NCI-H69 (cell line): ENCODE data around the gene NCBP3.
"Not testable (repeated sequence)": the region's sequence is repeated elsewhere in the genome, so short reads cannot be mapped to it uniquely, and the experiment has no call there.

ENCODE experiments used
- DNase-seq: peaks from one replicate; lab custom pipeline; 2025; lab: John Stamatoyannopoulos, UW

Gene NCBP3

GRCh38 chr17:3880983-3881382, 34.9 kb upstream of the NCBP3 start:
- no peak for DNase-seq

- no peak for DNase-seq
Observed at GRCh38 chr17:3879591-3880417, 33.8 kb upstream of the NCBP3 start.

GRCh38 chr17:3879186-3879585, 33.1 kb upstream of the NCBP3 start:
- DNase-seq: peak; percentile 86

GRCh38 chr17:3877220-3877619, 31.2 kb upstream of the NCBP3 start:
- no peak for DNase-seq

DNA sequence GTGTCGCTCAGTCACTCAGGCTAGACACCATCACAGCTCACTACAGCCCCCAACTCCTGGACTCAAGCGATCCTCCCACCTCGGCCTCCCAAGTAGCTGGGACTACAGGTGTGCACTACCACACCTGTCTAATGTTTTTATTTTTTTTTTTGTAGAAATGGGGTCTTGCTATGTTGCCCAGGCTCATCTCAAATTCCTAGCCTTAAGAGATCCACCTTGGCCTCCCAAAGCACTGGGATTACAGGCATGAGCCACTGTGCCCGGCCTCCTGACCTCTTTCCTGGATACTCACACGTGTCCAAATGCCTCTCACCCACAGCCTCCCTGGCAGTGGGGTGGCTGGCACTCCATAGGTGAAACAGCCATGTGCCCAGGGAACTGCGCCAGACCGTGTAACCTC, 29.3 kb upstream of the NCBP3 start:
- DNase-seq: no peak

DNA sequence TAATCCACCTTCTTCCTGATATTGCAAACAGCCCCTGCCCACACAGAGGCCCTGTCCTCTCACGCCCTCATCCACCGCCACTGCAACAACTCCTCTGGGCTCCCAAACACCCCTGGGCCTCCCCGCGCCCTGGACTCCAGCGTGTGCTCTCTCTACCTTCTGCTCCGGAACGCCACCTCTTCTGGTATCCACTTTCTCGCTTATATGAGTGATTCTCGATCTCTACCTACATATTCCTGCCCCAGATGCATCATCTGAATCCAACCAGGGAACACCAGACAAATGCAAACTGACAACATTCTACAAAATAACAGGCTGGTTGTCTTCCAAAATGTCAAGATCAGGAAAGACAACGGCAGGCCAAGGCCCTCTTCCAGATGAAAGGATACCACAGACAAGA, 27.8 kb upstream of the NCBP3 start:
- DNase-seq: no peak

DNA sequence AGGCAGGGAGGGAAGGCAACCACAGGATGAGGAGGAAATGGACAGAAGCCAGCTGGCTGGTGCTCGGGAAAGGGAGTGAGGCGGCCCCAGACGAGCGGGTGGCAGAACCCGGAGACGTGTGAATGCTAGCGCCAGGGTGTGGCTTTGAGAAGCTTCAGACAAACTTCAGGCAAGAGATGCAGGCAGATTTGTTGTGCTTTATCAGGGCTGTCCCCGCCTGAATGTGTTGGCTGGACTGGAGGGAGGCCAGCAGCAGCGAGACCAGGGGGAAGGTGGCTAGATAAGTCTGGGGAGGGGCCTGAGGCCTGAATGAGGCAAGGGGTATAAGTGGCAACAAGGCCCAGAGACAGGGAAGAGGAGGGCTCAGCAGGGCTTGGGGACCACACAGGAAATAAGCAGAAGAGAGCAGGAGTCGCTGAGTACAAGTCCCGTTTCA, 24.8 kb upstream of the NCBP3 start:
- peak; percentile 22 for DNase-seq

- no peak for DNase-seq
Observed at GRCh38 chr17:3867606-3868005, 21.6 kb upstream of the NCBP3 start.

- no peak for DNase-seq
Observed at GRCh38 chr17:3867106-3867505, 21.1 kb upstream of the NCBP3 start.

DNA sequence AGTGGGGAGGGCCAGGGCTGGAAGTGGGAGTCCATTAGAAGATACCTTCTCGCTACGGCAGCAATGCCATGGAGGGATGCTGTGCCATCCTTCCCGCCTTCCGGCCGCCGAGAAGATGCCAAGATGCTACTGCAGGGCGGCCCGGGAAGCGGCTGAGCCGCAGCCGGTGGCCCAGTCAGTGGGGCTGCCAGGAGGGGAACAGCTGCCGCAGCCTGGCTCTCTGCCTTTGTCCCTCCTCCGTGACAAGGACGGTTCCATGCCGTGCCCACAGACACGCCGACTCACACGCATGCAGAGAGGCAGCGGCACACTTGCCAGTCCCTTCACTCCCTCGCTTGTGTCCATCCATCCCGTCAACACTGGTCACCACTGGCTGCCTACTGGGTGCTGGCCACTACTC, 20.2 kb upstream of the NCBP3 start:
- no peak for DNase-seq

DNA sequence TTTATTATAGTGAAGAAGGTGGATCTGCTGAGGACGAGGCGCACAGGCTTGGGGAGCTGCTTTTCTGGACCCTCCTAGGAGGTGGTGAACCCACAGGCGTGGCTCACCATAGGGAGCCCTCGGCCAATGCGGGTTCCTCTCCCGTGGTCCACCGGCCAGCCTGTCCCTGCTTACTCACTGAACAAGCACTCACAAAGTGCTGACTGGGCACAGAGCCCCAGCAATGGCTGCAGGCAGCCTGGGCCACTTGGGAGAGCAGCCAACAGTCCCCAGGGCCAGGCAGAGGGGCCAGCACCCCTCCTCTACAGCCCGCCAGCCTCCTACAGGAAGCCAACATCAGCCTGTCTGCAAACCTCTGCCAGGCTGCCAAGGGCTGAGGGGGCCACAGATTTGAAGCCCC, 19.1 kb upstream of the NCBP3 start:
- DNase-seq: no peak

DNA sequence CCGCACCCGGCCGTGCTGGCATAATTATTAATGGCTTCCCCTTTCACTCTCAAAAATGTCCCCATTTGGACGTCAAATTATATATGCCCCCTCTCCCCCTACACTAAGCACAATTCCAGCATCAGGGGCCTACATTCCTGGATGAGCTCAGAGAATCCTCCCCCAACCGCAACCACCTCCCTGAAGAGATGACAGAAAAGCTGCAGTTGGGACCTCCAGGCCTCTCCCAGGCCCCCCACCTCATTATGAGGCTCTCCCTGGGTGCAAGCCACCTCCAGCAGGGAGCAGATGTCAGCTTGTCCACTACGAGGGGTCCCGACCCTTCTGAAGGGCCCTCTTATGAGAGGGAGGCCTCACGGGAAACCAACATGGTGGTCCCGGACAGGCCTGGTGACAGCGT, 18.5 kb upstream of the NCBP3 start:
- no peak for DNase-seq

GRCh38 chr17:3861761-3862681, 16.0 kb upstream of the NCBP3 start:
- DNase-seq: no peak

DNA sequence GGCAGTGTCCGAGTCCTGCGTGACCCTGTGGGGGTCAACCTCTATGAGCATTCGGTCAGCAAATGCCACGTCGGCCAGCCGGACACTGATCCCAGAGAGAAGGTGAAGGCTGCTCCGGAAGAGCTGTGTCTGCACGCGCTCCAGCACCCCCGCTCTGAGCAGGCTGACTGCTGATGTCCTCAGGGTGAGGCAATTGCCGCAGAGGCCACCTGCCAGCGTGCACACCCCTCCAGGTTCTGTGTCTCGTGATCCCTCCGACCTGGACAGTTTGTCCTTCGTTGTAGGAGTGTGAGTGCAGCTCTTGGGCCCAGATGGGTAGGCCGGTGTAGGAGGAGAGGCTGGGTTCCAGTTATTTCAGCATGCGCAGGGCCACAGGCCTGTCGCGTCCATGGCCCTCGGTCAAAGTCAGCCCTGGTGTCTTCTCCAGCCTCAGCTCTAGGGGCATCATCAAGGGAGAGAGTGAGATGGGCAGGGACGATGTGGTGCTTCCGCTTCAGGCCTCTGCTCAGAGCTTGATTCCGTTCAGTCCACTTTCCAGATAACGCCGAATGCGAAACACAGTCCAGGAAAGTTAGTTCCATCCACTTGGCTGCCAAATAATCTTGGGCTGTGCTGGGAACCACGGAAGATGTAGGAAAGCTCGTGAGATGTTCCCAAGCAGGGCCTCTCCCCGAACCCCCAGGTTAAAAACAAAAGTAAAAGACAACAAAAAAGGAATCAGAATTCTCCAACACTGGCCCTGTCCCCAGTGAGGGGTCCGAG, 15.1 kb upstream of the NCBP3 start:
- no peak for DNase-seq

DNA sequence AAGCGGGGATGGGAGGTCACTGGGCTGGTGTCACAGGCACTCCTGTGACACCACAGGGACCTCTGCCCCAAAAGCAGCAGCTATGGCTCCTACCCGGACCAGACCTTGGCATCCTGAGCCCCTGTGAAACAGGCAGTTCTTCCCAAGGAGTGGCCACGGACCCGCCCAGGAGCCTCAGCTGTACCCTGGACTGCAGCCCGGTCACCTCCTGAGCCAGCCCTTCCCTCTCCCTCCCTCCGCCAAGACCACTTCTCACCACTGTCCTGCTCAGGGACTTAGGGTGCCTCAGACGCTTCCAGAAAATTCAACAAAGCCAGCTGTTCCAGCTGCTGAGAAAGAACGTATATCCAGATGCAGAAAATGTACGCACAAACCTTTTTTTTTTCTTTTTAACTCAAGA, 13.9 kb upstream of the NCBP3 start:
- no peak for DNase-seq

DNA sequence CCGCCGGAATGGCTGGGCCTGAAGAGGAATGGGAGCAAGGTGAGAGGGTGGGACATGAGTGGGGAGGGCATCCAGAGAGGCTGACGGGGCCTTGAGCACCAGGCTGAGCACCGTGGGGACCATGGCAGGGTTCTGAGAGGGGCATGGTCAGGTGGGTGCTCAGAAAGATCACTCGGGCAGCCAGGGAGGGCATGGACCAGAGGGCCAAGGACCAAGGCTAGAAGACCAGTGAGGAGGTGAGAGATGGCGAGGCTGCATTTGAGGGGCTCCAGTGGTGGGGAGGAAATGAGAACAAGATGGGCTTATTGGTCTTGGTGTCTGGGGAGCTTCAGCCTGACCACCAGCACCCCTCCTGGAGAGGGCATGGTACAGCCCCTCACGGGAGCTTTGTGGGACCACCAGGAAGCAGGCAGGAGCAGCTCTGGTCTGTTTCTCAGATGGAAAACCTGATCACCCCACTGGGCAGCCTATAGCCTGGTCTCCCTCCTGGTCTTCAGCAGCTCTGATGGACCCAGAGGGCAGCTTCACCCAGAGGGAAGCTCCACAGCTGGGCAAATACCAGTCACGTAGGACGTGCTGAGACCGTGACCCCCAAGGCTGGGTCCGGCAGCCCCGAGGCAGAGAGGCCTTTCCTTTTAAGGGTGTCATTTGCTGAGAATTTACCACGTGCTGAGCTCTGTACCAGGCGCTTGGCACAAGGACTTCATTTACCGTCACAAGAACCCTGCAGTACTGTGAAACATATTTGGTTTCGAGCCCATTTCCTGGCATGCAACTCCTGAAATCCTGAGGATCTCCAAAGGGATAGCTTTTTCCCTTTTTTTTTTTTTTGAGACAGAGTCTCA, 11.4 kb upstream of the NCBP3 start:
- no peak for DNase-seq

- DNase-seq: not testable (repeated sequence)
Observed at GRCh38 chr17:3854204-3854603, 8.2 kb upstream of the NCBP3 start.

GRCh38 chr17:3852561-3852960, 6.5 kb upstream of the NCBP3 start:
- no peak for DNase-seq

- DNase-seq: no peak
Observed at GRCh38 chr17:3851461-3852100, 5.5 kb upstream of the NCBP3 start.

DNA sequence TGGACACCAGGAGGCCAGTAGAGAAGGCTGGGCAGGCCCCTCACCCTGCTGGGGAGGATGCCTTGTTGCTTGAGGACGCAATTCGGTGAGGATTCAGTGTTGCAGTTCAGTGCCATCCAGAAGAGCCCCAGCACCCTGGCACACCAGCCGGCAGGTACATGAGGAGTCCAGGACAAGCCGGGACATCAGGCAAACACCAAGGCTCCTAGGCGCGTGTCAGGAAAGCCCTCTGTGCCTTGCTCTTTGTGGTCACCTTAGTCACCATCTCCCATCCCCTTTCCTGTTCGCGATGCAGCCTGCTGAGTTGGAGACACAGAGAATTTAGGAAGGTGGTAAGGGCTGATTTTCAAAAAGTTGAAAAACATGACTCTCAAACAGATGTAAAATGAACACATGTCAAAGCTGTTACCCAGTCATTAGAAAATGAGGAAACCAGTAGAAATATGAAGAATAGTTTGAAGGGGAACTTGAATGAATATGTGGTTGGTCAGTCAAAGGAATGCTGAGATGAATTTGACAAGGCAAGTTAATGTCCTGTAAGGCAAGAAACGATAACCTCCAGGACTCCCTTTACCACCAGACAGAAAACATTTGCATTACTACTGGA, 2.3 kb upstream of the NCBP3 start:
- no peak for DNase-seq
